ENCODE data around the gene BSN.

- no peak for TF ChIP-seq EP300 (IDR thresholded peaks at IDR 0.05)
- no peak for TF ChIP-seq POLR2A (IDR thresholded peaks at IDR 0.05)
- TF ChIP-seq CTCF (IDR thresholded peaks at IDR 0.05), result no peak
- TF ChIP-seq POLR2AphosphoS5 (IDR thresholded peaks at IDR 0.05), result no peak
Observed at GRCh38 chr3:49717211-49717958, 163.1 kb downstream of the BSN start.

Data from suprapubic skin (tissue), 4 donors.